ENCODE data around the gene PSMD9.

GRCh38 chr12:121866331-121866730 lies 22.3 kb upstream of the PSMD9 start:
- TF ChIP-seq CTCF (conservative IDR thresholded peaks at IDR 0.05; ENCODE audit: low read length) (no peak), EZH2phosphoT487 (IDR thresholded peaks at IDR 0.05; ENCODE audit: borderline replicate concordance) (no peak)

Measured in Loucy (cell line).